AG04450 (cell line): ENCODE results near the gene GSE1. TPM values are rescaled to one million over a fixed set of nuclear protein-coding genes. Genes with fewer than 3 reads are reported as not detected.

Experiments used
- CTCF ChIA-PET: fragments of 300-600, 350-600 bp; formaldehyde crosslinking; extraction: SDS; loops from one replicate; lab custom pipeline; 2022; ENCODE audit warnings: antibody characterized with exemption, inconsistent platforms; lab: Charles Lee
- POLR2A ChIA-PET: fragments of 350-600 bp; formaldehyde crosslinking; extraction: SDS; loops from one replicate; lab custom pipeline; 2021; ENCODE audit warnings: antibody characterized with exemption, inconsistent platforms; lab: Yijun Ruan, JAX
- DNase-seq: peaks from one replicate; pipeline ENCODE4 v3.0.0-alpha.2; 2011; ENCODE audit warnings: low read depth, low spot score
- H3K27ac ChIP-seq: one replicate; pipeline ENCODE4 v1.5.1; 2012; ENCODE audit warnings: low read depth, low read length, control low read depth
- H3K27me3 ChIP-seq: one replicate; pipeline ENCODE4 v1.6.0; 2012; ENCODE audit warnings: low read length; ENCODE audit not compliant: control insufficient read depth, insufficient read depth
- H3K4me3 ChIP-seq: 2 replicates; pipeline ENCODE4 v1.5.1; 2011; ENCODE audit warnings: mild to moderate bottlenecking, low read depth, low read length, control low read depth
- H3K9me3 ChIP-seq: 2 replicates; pipeline ENCODE4 v1.5.1; 2012; ENCODE audit warnings: low read length; ENCODE audit not compliant: control insufficient read depth, insufficient read depth
- CTCF ChIP-seq: IDR thresholded peaks from 2 replicates; pipeline ENCODE4 v1.5.1; 2011; ENCODE audit warnings: low read depth, low read length, control low read depth, inconsistent platforms
- polyA plus RNA-seq: library from polyadenylated mRNA; depleted of rRNA; stranded (reverse); fragments of >200 nt; gene quantifications from 2 replicates; pipeline ENCODE4 v1.2.3, GENCODE V29; 2011

The GSE1 gene
- polyA plus RNA-seq, 1 experiment: 18.2 TPM

- POLR2A ChIA-PET: no interaction called here
Measured at GRCh38 chr16:85648805-85649204, 35.7 kb downstream of the GSE1 start.

GRCh38 chr16:85649411-85650134 is 36.5 kb downstream of the GSE1 start:
- POLR2A ChIA-PET: no interaction called here
- CTCF ChIA-PET: interaction anchor here (2.7 kb wide), 1 partner anchor 10 kb away, joined by 8 read pairs; no protein-coding TSS in a partner anchor
- Histone ChIP-seq H3K27me3 (no peaks in the 10 kb centered on the region), H3K4me3 (no peak overlapping the region), H3K27ac (no peak overlapping the region), H3K9me3 (no peaks in the 10 kb centered on the region)
- DNase-seq: no peak
- TF ChIP-seq CTCF: no peak

More at GRCh38 chr16:85648805-85649204, 35.7 kb downstream of the GSE1 start:
- Histone ChIP-seq H3K9me3 (no peaks in the 10 kb centered on the region), H3K27ac (no peak overlapping the region), H3K27me3 (no peaks in the 10 kb centered on the region), H3K4me3 (no peak overlapping the region)
- TF ChIP-seq CTCF: no peak
- no peak for DNase-seq
- CTCF ChIA-PET: interaction anchor here (2.7 kb wide), 1 partner anchor 10 kb away, joined by 8 read pairs; no protein-coding TSS in a partner anchor

- CTCF ChIA-PET: interaction anchor here (0.6 to 2.7 kb wide), 3 partner anchors 9 to 405 kb away, joined by 3 to 8 read pairs (median 3); no protein-coding TSS in a partner anchor
Measured at GRCh38 chr16:85650135-85650843, 37.2 kb downstream of the GSE1 start.

GRCh38 chr16:85650844-85651628 is 37.9 kb downstream of the GSE1 start:
- no peak for DNase-seq
- Histone ChIP-seq H3K9me3 (no peaks in the 10 kb centered on the region), H3K27ac (no peak overlapping the region), H3K27me3 (no peaks in the 10 kb centered on the region), H3K4me3 (no peak overlapping the region)
- ChIA-PET POLR2A (no interaction called here), CTCF (interaction anchor here (0.6 to 0.9 kb wide), 2 partner anchors 357 to 406 kb away, joined by 3 read pairs; no protein-coding TSS in a partner anchor)
- no peak for TF ChIP-seq CTCF

More at GRCh38 chr16:85650135-85650843, 37.2 kb downstream of the GSE1 start:
- H3K9me3 ChIP-seq: no peaks in the 10 kb centered on the region
- TF ChIP-seq CTCF: no peak
- no peak for DNase-seq
- no peak overlapping the region for H3K4me3 ChIP-seq
- POLR2A ChIA-PET: no interaction called here
- no peaks in the 10 kb centered on the region for H3K27me3 ChIP-seq
- H3K27ac ChIP-seq: no peak overlapping the region
